Cardiac muscle cell (in vitro differentiated cells and primary cell): ENCODE data around the gene MYL1. TPM values are rescaled to one million over a fixed set of nuclear protein-coding genes. Genes with fewer than 3 reads are reported as not detected.

ENCODE experiments used
- DNase-seq, 2 donors: peaks; one replicate each; pipeline versions ENCODE4 v3.0.0 to v3.0.0-alpha.2; 2010 to 2017; ENCODE audit warnings: low read depth in 1 of 2, low spot score in 1 of 2
- H3K27ac ChIP-seq: fragments of 200-600 bp; sonication (generic); 2 replicates; pipeline ENCODE4 v1.5.1; 2016
- H3K27me3 ChIP-seq: fragments of 200-600 bp; sonication (generic); 2 replicates; pipeline ENCODE4 v1.6.0; 2016; ENCODE audit warnings: control low read depth
- H3K36me3 ChIP-seq: fragments of 200-600 bp; sonication (generic); 2 replicates; pipeline ENCODE4 v1.5.1; 2016; ENCODE audit warnings: control low read depth
- H3K4me1 ChIP-seq: fragments of 200-600 bp; sonication (generic); 2 replicates; pipeline ENCODE4 v1.8.1; 2017; ENCODE audit warnings: low read depth, mild to moderate bottlenecking, mixed run types
- H3K4me3 ChIP-seq: fragments of 200-600 bp; sonication (generic); 2 replicates; pipeline ENCODE4 v1.5.1; 2016; ENCODE audit warnings: mild to moderate bottlenecking
- H3K9me3 ChIP-seq: fragments of 200-600 bp; sonication (generic); 2 replicates; pipeline ENCODE4 v1.5.1; 2017; ENCODE audit warnings: low read depth, mild to moderate bottlenecking, control low read depth
- polyA plus RNA-seq: library from polyadenylated mRNA; unstranded; fragments of >200 nt; fragmentation: Nextera tagmentation; extraction: Ambion mirVana; gene quantifications from 2 replicates; pipeline ENCODE4 v1.2.1, GENCODE V29; 2016
- total RNA-seq: library from RNA; depleted of rRNA; stranded (reverse); fragments of >200 nt; gene quantifications from 2 replicates; pipeline ENCODE4 v1.2.3, GENCODE V29; 2016
- TF ChIP-seq, protein P1 (sequence below): IDR thresholded peaks from 2 replicates; pipeline ENCODE4 v1.5.1; 2012; ENCODE audit warnings: low read depth, mild to moderate bottlenecking, low read length

MYL1 gene
- 2.2 TPM in 1 of 2 replicates, not detected in the other for total RNA-seq
- polyA plus RNA-seq, result 10.5 TPM in 1 of 2 replicates, not detected in the other

DNA sequence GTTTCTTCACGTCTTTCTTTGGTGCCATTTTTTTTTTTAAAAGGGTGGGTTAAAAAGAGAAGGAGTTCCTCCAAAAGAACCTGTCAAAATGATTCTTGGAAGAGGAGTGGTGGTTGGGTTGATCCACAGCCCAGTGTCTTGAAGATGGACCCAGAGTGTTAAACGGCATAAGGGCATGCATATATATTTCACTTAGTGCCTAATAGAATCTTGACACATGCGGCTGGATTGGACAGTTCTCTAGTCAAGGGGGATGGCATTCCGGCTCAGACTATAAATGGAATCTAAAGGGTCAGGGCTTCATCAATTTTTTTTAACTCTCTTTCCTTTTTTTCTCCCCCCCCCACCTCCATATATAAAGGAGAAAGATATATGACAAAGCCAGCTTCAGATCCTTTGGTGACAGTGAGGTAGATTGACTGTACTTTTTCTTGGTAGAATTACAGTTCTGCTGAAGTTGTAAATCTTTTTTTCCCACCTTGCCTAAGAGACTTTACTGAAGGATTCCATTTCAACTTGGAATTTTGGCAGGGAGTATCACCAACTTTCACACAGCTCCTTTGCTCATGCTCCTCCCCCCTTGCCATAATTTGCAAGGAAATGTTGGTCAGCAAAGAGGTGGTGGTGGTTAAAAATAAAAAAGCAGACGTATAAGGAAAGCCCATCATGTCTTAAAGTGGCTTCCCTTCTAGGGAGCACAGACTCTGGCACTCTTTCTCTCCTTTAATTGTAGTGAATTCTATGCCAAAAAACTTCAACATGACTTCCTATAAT, at the start of gene MYL1:
Gene MYL1, minus strand, starts transcription at position 160 of the 774 bp plus-strand sequence. Its CDS starts 132 bp downstream, at position 28.
- H3K4me1 ChIP-seq, result no peaks in the 10 kb centered on the region
- H3K4me3 ChIP-seq, result no peak within 1 kb of the TSS
- H3K27ac ChIP-seq, result no peak within 1 kb of the TSS
- no peak for DNase-seq
- no peaks in the 10 kb centered on the region for H3K9me3 ChIP-seq
- peaks cover 2% of the 10 kb centered on the region for H3K27me3 ChIP-seq
- no peaks in the 10 kb centered on the region for H3K36me3 ChIP-seq
- TF ChIP-seq, protein P1, sequence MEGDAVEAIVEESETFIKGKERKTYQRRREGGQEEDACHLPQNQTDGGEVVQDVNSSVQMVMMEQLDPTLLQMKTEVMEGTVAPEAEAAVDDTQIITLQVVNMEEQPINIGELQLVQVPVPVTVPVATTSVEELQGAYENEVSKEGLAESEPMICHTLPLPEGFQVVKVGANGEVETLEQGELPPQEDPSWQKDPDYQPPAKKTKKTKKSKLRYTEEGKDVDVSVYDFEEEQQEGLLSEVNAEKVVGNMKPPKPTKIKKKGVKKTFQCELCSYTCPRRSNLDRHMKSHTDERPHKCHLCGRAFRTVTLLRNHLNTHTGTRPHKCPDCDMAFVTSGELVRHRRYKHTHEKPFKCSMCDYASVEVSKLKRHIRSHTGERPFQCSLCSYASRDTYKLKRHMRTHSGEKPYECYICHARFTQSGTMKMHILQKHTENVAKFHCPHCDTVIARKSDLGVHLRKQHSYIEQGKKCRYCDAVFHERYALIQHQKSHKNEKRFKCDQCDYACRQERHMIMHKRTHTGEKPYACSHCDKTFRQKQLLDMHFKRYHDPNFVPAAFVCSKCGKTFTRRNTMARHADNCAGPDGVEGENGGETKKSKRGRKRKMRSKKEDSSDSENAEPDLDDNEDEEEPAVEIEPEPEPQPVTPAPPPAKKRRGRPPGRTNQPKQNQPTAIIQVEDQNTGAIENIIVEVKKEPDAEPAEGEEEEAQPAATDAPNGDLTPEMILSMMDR, result no peak

DNA sequence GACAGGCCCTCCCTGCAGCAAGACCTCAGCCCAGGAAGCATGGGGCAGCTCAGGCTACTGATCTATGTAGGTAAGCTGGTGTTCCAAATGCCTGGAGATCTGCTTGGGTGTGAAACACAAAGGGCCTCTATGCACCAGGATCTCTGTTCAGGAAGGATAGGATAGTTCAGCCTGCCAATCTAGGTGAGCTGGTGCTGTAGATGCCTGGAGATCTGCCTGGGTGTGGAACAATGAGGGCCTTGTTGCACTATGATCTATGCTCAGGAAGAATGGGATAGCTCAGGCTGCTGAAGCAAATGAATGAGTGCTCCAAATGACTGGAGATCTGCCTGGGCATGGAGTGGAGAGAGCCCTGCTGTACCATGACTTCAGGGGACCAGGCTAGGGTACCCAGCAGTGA, 48.9 kb upstream of the MYL1 start:
- Histone ChIP-seq H3K36me3 (no peaks in the 10 kb centered on the region), H3K4me1 (no peaks in the 10 kb centered on the region), H3K4me3 (no peak overlapping the region), H3K27ac (no peak overlapping the region), H3K27me3 (no peaks in the 10 kb centered on the region), H3K9me3 (no peaks in the 10 kb centered on the region)
- DNase-seq, result no peak
- TF ChIP-seq, protein P1, result no peak

DNA sequence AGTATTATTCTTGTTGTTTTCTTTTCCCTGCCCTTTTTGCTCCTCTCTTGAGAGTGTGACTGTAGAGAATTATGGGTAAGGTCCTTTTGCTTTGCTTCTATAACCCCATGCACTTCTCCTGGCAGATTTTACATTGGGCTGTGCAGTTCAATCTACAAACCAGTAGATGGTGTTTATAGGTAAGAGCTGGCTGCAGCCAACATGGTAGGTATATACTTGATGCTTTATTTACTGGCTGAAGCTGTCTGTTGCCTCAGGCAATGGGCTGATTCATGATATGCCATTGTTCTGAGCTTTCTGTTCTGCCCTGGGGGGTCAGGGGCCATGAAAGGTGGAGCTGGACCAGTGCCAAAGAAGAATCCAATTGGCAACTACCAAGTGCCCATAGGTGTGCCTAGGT, 48.3 kb upstream of the MYL1 start:
- Histone ChIP-seq H3K9me3 (no peaks in the 10 kb centered on the region), H3K27ac (no peak overlapping the region), H3K4me1 (no peaks in the 10 kb centered on the region), H3K27me3 (no peaks in the 10 kb centered on the region), H3K36me3 (no peaks in the 10 kb centered on the region), H3K4me3 (no peak overlapping the region)
- peak in 1 of 2 donors; percentile 24 for DNase-seq
- TF ChIP-seq, protein P1, result no peak

DNA sequence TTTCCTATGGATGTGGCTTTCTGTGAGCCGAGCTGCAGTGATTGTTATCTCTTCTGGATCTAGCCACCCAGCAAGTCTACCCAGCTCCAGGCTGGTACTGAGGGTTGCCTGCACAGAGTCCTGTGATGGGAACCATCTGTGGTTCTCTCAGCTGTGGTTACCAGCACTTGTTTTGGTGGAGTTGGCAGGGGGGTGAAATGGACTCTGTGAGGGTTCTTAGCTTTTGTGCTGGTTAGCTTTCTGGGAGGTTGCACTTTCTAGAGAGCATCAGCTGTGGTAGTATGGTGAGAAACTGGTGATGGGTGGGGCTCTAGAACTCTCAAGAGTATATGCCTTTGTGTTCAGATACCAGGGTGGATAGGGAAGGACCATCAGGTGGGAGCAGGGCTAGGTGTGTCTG, 45.4 kb upstream of the MYL1 start:
- H3K4me1 ChIP-seq, result no peaks in the 10 kb centered on the region
- H3K27me3 ChIP-seq, result no peaks in the 10 kb centered on the region
- no peak overlapping the region for H3K4me3 ChIP-seq
- H3K27ac ChIP-seq, result no peak overlapping the region
- TF ChIP-seq, protein P1, result no peak
- no peak for DNase-seq
- no peaks in the 10 kb centered on the region for H3K36me3 ChIP-seq
- no peaks in the 10 kb centered on the region for H3K9me3 ChIP-seq

DNA sequence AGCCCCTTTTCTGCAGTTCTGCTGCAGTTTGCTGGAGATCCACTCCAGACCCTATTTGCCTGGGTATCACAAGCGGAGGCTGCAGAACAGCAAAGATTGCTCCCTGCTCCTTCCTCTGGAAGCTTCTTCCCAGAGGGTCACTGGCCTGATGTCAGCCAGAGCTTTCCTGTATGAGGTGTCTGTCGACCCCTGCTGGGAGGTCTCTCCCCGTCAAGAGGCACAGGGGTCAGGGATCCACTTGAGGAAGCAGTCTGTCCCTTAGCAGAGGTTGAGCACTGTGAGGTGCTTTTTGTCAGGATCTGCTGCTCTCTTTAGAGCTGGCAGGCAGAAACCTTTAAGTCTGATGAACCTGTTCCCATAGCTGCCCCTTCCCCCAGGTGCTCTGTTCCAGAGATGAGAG, 42.0 kb upstream of the MYL1 start:
- H3K9me3 ChIP-seq, result no peaks in the 10 kb centered on the region
- no peak for DNase-seq
- H3K27me3 ChIP-seq, result no peaks in the 10 kb centered on the region
- H3K4me1 ChIP-seq, result no peaks in the 10 kb centered on the region
- no peaks in the 10 kb centered on the region for H3K36me3 ChIP-seq
- TF ChIP-seq, protein P1, result no peak
- H3K27ac ChIP-seq, result no peak overlapping the region
- no peak overlapping the region for H3K4me3 ChIP-seq
